ENCODE data around the gene SLC35F2.

SLC35F2 gene

DNA sequence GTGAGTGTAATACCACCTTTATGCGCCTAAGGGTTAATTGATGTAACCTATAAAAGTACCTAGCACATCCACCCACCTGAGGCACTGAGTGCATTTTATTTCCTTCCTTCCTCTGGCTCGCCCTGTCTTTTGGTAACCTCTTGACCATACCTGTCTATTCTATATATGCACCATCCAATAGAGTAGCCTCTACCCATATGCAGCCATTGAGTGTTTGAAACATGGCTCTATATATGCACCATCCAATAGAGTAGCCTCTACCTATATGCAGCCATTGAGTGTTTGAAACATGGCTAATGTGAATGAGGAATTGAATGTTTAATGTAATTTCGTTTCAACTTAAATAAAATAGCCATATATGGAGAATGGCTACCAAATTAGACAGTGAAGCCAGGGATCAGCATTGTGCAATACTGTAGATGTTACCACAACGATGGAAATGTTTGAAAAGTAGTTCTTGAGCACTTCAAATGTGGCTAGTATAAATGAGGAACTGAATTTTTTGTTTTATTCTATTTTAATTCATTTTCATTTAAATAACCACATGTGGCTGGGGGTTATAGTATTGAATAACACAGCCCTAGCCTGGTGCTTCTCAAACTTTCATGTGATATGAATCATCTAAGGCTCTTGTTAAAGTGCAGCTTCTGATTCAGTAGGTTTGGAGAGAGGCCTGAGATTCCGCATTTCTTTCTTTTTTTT is 33.8 kb downstream of the SLC35F2 start:
- no peaks in the 10 kb centered on the region for H3K9me3 ChIP-seq
- no peak overlapping the region for H3K4me3 ChIP-seq (ENCODE audit: low read depth in 1 of 2, low read length in 1 of 2)
- H3K4me1 ChIP-seq (ENCODE audit: control insufficient read depth in 1 of 2, insufficient read depth in 1 of 2, low read depth in 1 of 2, low read length in 1 of 2): no peaks in the 10 kb centered on the region
- TF ChIP-seq, protein P1, sequence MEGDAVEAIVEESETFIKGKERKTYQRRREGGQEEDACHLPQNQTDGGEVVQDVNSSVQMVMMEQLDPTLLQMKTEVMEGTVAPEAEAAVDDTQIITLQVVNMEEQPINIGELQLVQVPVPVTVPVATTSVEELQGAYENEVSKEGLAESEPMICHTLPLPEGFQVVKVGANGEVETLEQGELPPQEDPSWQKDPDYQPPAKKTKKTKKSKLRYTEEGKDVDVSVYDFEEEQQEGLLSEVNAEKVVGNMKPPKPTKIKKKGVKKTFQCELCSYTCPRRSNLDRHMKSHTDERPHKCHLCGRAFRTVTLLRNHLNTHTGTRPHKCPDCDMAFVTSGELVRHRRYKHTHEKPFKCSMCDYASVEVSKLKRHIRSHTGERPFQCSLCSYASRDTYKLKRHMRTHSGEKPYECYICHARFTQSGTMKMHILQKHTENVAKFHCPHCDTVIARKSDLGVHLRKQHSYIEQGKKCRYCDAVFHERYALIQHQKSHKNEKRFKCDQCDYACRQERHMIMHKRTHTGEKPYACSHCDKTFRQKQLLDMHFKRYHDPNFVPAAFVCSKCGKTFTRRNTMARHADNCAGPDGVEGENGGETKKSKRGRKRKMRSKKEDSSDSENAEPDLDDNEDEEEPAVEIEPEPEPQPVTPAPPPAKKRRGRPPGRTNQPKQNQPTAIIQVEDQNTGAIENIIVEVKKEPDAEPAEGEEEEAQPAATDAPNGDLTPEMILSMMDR (IDR thresholded peaks at IDR 0.05): no peak
- H3K36me3 ChIP-seq: no peaks in the 10 kb centered on the region
- no peaks in the 10 kb centered on the region for H3K27me3 ChIP-seq
- H3K27ac ChIP-seq: no peak overlapping the region

- TF ChIP-seq, protein P1 (IDR thresholded peaks at IDR 0.05): no peak
- H3K9me3 ChIP-seq: no peaks in the 10 kb centered on the region
- no peaks in the 10 kb centered on the region for H3K36me3 ChIP-seq
- no peak overlapping the region for H3K27ac ChIP-seq
- H3K4me1 ChIP-seq (ENCODE audit: control insufficient read depth in 1 of 2, insufficient read depth in 1 of 2, low read depth in 1 of 2, low read length in 1 of 2): no peaks in the 10 kb centered on the region
- no peaks in the 10 kb centered on the region for H3K27me3 ChIP-seq
- H3K4me3 ChIP-seq (ENCODE audit: low read depth in 1 of 2, low read length in 1 of 2): no peak overlapping the region
These were observed 37.2 kb downstream of the SLC35F2 start for GRCh38 chr11:107821199-107821927.

GRCh38 chr11:107819361-107820014 is 39.1 kb downstream of the SLC35F2 start:
- no peaks in the 10 kb centered on the region for H3K27me3 ChIP-seq
- H3K4me3 ChIP-seq (ENCODE audit: low read depth in 1 of 2, low read length in 1 of 2): no peak overlapping the region
- no peaks in the 10 kb centered on the region for H3K9me3 ChIP-seq
- TF ChIP-seq, protein P1 (IDR thresholded peaks at IDR 0.05): no peak
- no peak overlapping the region for H3K27ac ChIP-seq
- H3K4me1 ChIP-seq (ENCODE audit: control insufficient read depth in 1 of 2, insufficient read depth in 1 of 2, low read depth in 1 of 2, low read length in 1 of 2): no peaks in the 10 kb centered on the region
- H3K36me3 ChIP-seq: no peaks in the 10 kb centered on the region

DNA sequence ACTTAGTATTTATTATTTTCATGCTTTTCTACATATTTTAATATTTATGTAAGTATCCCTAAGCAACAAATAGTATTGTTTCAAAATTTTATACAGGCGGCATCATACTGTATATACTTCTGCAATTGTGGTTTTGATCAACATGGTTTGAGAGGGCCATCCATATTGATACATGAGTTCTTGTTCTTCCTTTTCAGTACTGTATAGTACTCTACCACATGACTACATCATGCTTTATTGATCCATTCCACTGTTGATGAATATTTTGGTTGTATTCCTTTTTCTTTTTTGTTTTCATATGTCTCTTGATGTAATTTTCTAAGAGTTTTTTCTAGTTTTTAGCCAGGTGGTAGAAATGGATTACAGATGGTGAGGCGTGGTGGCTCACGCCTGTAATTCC is 40.1 kb downstream of the SLC35F2 start:
- Histone ChIP-seq H3K27ac (no peak overlapping the region), H3K4me1 (ENCODE audit: control insufficient read depth in 1 of 2, insufficient read depth in 1 of 2, low read depth in 1 of 2, low read length in 1 of 2) (no peaks in the 10 kb centered on the region), H3K36me3 (no peaks in the 10 kb centered on the region), H3K4me3 (ENCODE audit: low read depth in 1 of 2, low read length in 1 of 2) (no peak overlapping the region), H3K9me3 (no peaks in the 10 kb centered on the region), H3K27me3 (no peaks in the 10 kb centered on the region)
- TF ChIP-seq, protein P1 (IDR thresholded peaks at IDR 0.05): no peak

- H3K4me1 ChIP-seq (ENCODE audit: control insufficient read depth in 1 of 2, insufficient read depth in 1 of 2, low read depth in 1 of 2, low read length in 1 of 2): no peaks in the 10 kb centered on the region
- no peaks in the 10 kb centered on the region for H3K27me3 ChIP-seq
- no peak overlapping the region for H3K27ac ChIP-seq
- H3K36me3 ChIP-seq: no peaks in the 10 kb centered on the region
- H3K4me3 ChIP-seq (ENCODE audit: low read depth in 1 of 2, low read length in 1 of 2): no peak overlapping the region
- TF ChIP-seq, protein P1 (IDR thresholded peaks at IDR 0.05): no peak
- no peaks in the 10 kb centered on the region for H3K9me3 ChIP-seq
These were observed 42.6 kb downstream of the SLC35F2 start for GRCh38 chr11:107816028-107816427.
